Panc1 (cell line): ENCODE data around the gene EREG. TPM values are rescaled to one million over a fixed set of nuclear protein-coding genes. Genes with fewer than 3 reads are reported as not detected.

ENCODE experiments used
- ATAC-seq: fragments of 200-7000 bp; cut with Tn5 transposase; 2 replicates; pipeline ENCODE4 v1.9.1; 2020; ENCODE audit warnings: mild to moderate bottlenecking, moderate library complexity
- BruUV-seq: library from RNA; stranded (reverse); fragments of 400-500 nt; replicated peaks from 2 replicates; lab custom pipeline; 2021; lab: Mats Ljungman, UMichigan
- CTCF ChIA-PET: fragments of 300-600 bp; sonication (Branson Sonifier 250); formaldehyde crosslinking; loops from one replicate; lab custom pipeline; 2022; ENCODE audit warnings: antibody characterized with exemption; lab: Charles Lee
- POLR2A ChIA-PET: fragments of 300-600 bp; sonication (Branson Sonifier 250); formaldehyde crosslinking; loops from one replicate; lab custom pipeline; 2022; ENCODE audit warnings: antibody characterized with exemption; lab: Charles Lee
- DNase-seq: peaks from one replicate; pipeline ENCODE4 v3.0.0-alpha.2; 2010; ENCODE audit warnings: low read depth, low spot score
- H3K27ac ChIP-seq: 2 replicates; pipeline ENCODE4 v1.5.1; 2011; ENCODE audit warnings: mild to moderate bottlenecking, low read length, inconsistent platforms
- H3K27me3 ChIP-seq: fragments of 200-500 bp; sonication (Bioruptor generic); 2 replicates; pipeline ENCODE4 v1.6.0; 2014; ENCODE audit warnings: low read length, inconsistent platforms; ENCODE audit not compliant: control insufficient read depth, insufficient read depth
- H3K36me3 ChIP-seq: fragments of 200-500 bp; sonication (Bioruptor generic); 2 replicates; pipeline ENCODE4 v1.5.1; 2014; ENCODE audit warnings: inconsistent platforms, mild to moderate bottlenecking, low read length, moderate library complexity; ENCODE audit not compliant: control insufficient read depth, insufficient read depth
- H3K4me1 ChIP-seq: 2 replicates; pipeline ENCODE4 v1.5.1; 2011; ENCODE audit warnings: inconsistent platforms, mild to moderate bottlenecking, low read length, moderate library complexity; ENCODE audit not compliant: control insufficient read depth, insufficient read depth
- H3K4me3 ChIP-seq, 2 experiments: 2 replicates each; pipeline ENCODE4 v1.5.1; 2011 to 2012; ENCODE audit warnings: low read depth in 2 of 2, low read length in 2 of 2, mild to moderate bottlenecking in 2 of 2, inconsistent platforms in 1 of 2, moderate library complexity in 1 of 2
- H3K9me3 ChIP-seq: fragments of 200-500 bp; sonication (Bioruptor generic); 2 replicates; pipeline ENCODE4 v1.5.1; 2014; ENCODE audit warnings: low read depth, mild to moderate bottlenecking, inconsistent platforms, low read length, moderate library complexity; ENCODE audit not compliant: control insufficient read depth, insufficient read depth
- CTCF ChIP-seq: fragments of 450-650 bp; IDR thresholded peaks from 2 replicates; pipeline ENCODE4 v1.5.1; 2017; ENCODE audit warnings: mild to moderate bottlenecking
- POLR2AphosphoS5 ChIP-seq: IDR thresholded peaks from 2 replicates; pipeline ENCODE4 v1.6.1; 2012; ENCODE audit warnings: mild to moderate bottlenecking, low read depth, low read length, moderate library complexity
- REST ChIP-seq, 2 experiments: IDR thresholded peaks; 2 replicates each; pipeline ENCODE4 v1.6.1; 2011 to 2012; ENCODE audit warnings: low read depth in 2 of 2, control low read depth in 1 of 2, low read length in 1 of 2, mild to moderate bottlenecking in 1 of 2, moderate library complexity in 1 of 2; ENCODE audit not compliant: insufficient read depth in 1 of 2
- SIN3A ChIP-seq: IDR thresholded peaks from 2 replicates; pipeline ENCODE4 v1.6.1; 2012; ENCODE audit warnings: low read depth, mild to moderate bottlenecking, low read length, moderate library complexity, borderline replicate concordance; ENCODE audit not compliant: insufficient read depth
- TCF7L2 ChIP-seq: IDR thresholded peaks from 2 replicates; pipeline ENCODE4 v1.6.1; 2011; ENCODE audit warnings: mild to moderate bottlenecking, low read depth, low read length, inconsistent platforms
- in situ Hi-C: cut with HindIII; loops from 2 replicates; pipeline ENCODE4 v1.10.0; 2016; ENCODE audit warnings: low sequenced_read_pairs, low pct_unique_long_range_greater_than_20kb
- intact Hi-C: fragments of 100-400 bp; cut with micrococcal nuclease; formaldehyde crosslinking; loops from one replicate; pipeline ENCODE4 v1.10.0; 2022; ENCODE audit not compliant: unreplicated experiment
- total RNA-seq: library from RNA; stranded (reverse); gene quantifications from one replicate; pipeline ENCODE4 v1.2.1, GENCODE V29; 2021; ENCODE audit not compliant: unreplicated experiment

The EREG gene
- total RNA-seq, 1 experiment from 2014 or later, result 2.1 TPM

GRCh38 chr4:74387790-74388189, 22.8 kb downstream of the EREG start:
- Histone ChIP-seq H3K4me1 (no peaks in the 10 kb centered on the region), H3K9me3 (no peaks in the 10 kb centered on the region), H3K36me3 (no peaks in the 10 kb centered on the region), H3K27me3 (no peaks in the 10 kb centered on the region), H3K4me3 (no peak overlapping the region), H3K27ac (no peak overlapping the region)
- ChIA-PET CTCF (no interaction called here), POLR2A (no interaction called here)
- ATAC-seq (no peak), DNase-seq (no peak)
- intact Hi-C loops (no loop called here), in situ Hi-C loops (no loop called here)
- TF ChIP-seq TCF7L2 (no peak), SIN3A (no peak), REST (IDR thresholded peaks at IDR 0.05; ENCODE audit: insufficient read depth in 1 of 2, low read depth in 2 of 2, low read length in 1 of 2) (no peak), CTCF (no peak), POLR2AphosphoS5 (no peak)
- no TSS peak for BruUV-seq

- in situ Hi-C loops (no loop called here), intact Hi-C loops (no loop called here)
- CTCF ChIA-PET, result no interaction called here
- Histone ChIP-seq H3K4me3 (no peak overlapping the region), H3K9me3 (no peaks in the 10 kb centered on the region), H3K27ac (no peak overlapping the region), H3K27me3 (no peaks in the 10 kb centered on the region), H3K36me3 (no peaks in the 10 kb centered on the region), H3K4me1 (no peaks in the 10 kb centered on the region)
- DNase-seq (no peak), ATAC-seq (no peak)
- POLR2A ChIA-PET, result no interaction called here
- TF ChIP-seq REST (IDR thresholded peaks at IDR 0.05; ENCODE audit: insufficient read depth in 1 of 2, low read depth in 2 of 2, low read length in 1 of 2), result no peak
- no peak for TF ChIP-seq SIN3A
- TF ChIP-seq CTCF, result no peak
- no peak for TF ChIP-seq TCF7L2
- no peak for TF ChIP-seq POLR2AphosphoS5
- no TSS peak for BruUV-seq
These were observed 24.5 kb downstream of the EREG start for GRCh38 chr4:74389494-74389893.
